ENCODE measurements around the gene CACNB2. TPM values are rescaled to one million over a fixed set of nuclear protein-coding genes. Genes with fewer than 3 reads are reported as not detected.

Gene CACNB2
- total RNA-seq, 4 donors from 2014 or later = 0.13 to 1.5 (median 0.18) TPM; not detected in 1

GRCh38 chr10:18556522-18557147 lies 416.4 kb downstream of the CACNB2 start:
- intact Hi-C loops (cut with DNase I; ENCODE audit: low total_unique reads) = no loop called here
- in situ Hi-C loops (cut with MboI; ENCODE audit: low sequenced_read_pairs in 4 of 4) = no loop called here

GRCh38 chr10:18557960-18558359 lies 417.7 kb downstream of the CACNB2 start:
- DNase-seq (no peak), ATAC-seq (no peak)
- H3K27ac ChIP-seq = no peak overlapping the region
- TF ChIP-seq CTCF (IDR thresholded peaks at IDR 0.05 in 4 of 5, conservative IDR thresholded peaks at IDR 0.05 in 1 of 5) = no peak
- no peak for TF ChIP-seq POLR2A (IDR thresholded peaks at IDR 0.05)
- no peaks in the 10 kb centered on the region for H3K27me3 ChIP-seq
- no peaks in the 10 kb centered on the region for H3K4me1 ChIP-seq
- in situ Hi-C loops (cut with MboI; ENCODE audit: low sequenced_read_pairs in 4 of 4) = no loop called here
- intact Hi-C loops (cut with DNase I; ENCODE audit: low total_unique reads) = no loop called here
- no peak overlapping the region for H3K4me3 ChIP-seq
- no peaks in the 10 kb centered on the region for H3K9me3 ChIP-seq
- H3K36me3 ChIP-seq = peaks cover 0 to 5% of the 10 kb centered on the region in 2 donors

More at GRCh38 chr10:18556522-18557147, 416.4 kb downstream of the CACNB2 start:
- H3K4me1 ChIP-seq = no peaks in the 10 kb centered on the region
- no peak overlapping the region for H3K4me3 ChIP-seq
- no peak overlapping the region for H3K27ac ChIP-seq
- no peaks in the 10 kb centered on the region for H3K27me3 ChIP-seq
- DNase-seq = no peak
- TF ChIP-seq POLR2A (IDR thresholded peaks at IDR 0.05) (no peak), CTCF (IDR thresholded peaks at IDR 0.05 in 4 of 5, conservative IDR thresholded peaks at IDR 0.05 in 1 of 5) (no peak)
- no peak for ATAC-seq
- H3K9me3 ChIP-seq = no peaks in the 10 kb centered on the region
- peaks cover 0 to 5% of the 10 kb centered on the region in 2 donors for H3K36me3 ChIP-seq

GRCh38 chr10:18561861-18562551 lies 421.8 kb downstream of the CACNB2 start:
- Histone ChIP-seq H3K4me1 (no peaks in the 10 kb centered on the region), H3K4me3 (no peak overlapping the region), H3K27ac (no peak overlapping the region), H3K36me3 (peaks cover 0 to 2% of the 10 kb centered on the region in 2 donors), H3K27me3 (no peaks in the 10 kb centered on the region), H3K9me3 (no peaks in the 10 kb centered on the region)
- ATAC-seq = no peak
- in situ Hi-C loops (cut with MboI; ENCODE audit: low sequenced_read_pairs in 4 of 4) (no loop called here), intact Hi-C loops (cut with DNase I; ENCODE audit: low total_unique reads) (no loop called here)
- TF ChIP-seq CTCF (IDR thresholded peaks at IDR 0.05 in 4 of 5, conservative IDR thresholded peaks at IDR 0.05 in 1 of 5) (no peak), POLR2A (IDR thresholded peaks at IDR 0.05) (no peak)
- no peak for DNase-seq

GRCh38 chr10:18563003-18563726 lies 422.9 kb downstream of the CACNB2 start:
- intact Hi-C loops (cut with DNase I; ENCODE audit: low total_unique reads) = no loop called here
- no peak overlapping the region for H3K27ac ChIP-seq
- no peak overlapping the region for H3K4me3 ChIP-seq
- TF ChIP-seq POLR2A (IDR thresholded peaks at IDR 0.05) = no peak
- TF ChIP-seq CTCF (IDR thresholded peaks at IDR 0.05 in 4 of 5, conservative IDR thresholded peaks at IDR 0.05 in 1 of 5) = no peak
- no peaks in the 10 kb centered on the region for H3K4me1 ChIP-seq
- DNase-seq (no peak), ATAC-seq (no peak)
- H3K36me3 ChIP-seq = no peaks in the 10 kb centered on the region
- in situ Hi-C loops (cut with MboI; ENCODE audit: low sequenced_read_pairs in 4 of 4) = no loop called here
- no peaks in the 10 kb centered on the region for H3K9me3 ChIP-seq
- H3K27me3 ChIP-seq = no peaks in the 10 kb centered on the region

All from gastrocnemius medialis (tissue), 4 donors.